Right lobe of liver (tissue), 6 donors: ENCODE results near the gene TNFRSF1A. TPM values are rescaled to one million over a fixed set of nuclear protein-coding genes. Genes with fewer than 3 reads are reported as not detected.
A peak's percentile ranks its signal among the peaks of the same experiment; 100 is the strongest.

Source experiments
- ATAC-seq, 4 donors: fragments of 200-7000 bp; cut with Tn5 transposase; one replicate each; pipeline ENCODE4 v1.9.1; 2020; ENCODE audit warnings: mild to moderate bottlenecking in 4 of 4, moderate library complexity in 4 of 4
- DNase-seq, 3 donors: peaks; one replicate each; pipeline ENCODE4 v3.0.0-alpha.2; 2020
- H3K27ac ChIP-seq, 3 donors: fragments of 200-600 bp; one replicate each; pipeline ENCODE4 v1.8.0; 2022
- H3K27me3 ChIP-seq, 2 donors: fragments of 200-600 bp; one replicate each; pipeline ENCODE4 v1.8.0; 2022
- H3K36me3 ChIP-seq, 4 donors: fragments of 200-600 bp; sonication (generic) in 1 of 4; one replicate each; pipeline versions ENCODE4 v1.5.1 to v1.8.0; 2017 to 2022; ENCODE audit warnings: control low read depth in 1 of 4
- H3K4me1 ChIP-seq, 4 donors: fragments of 200-600 bp; sonication (generic) in 1 of 4; one replicate each; pipeline versions ENCODE4 v1.5.1 to v1.8.0; 2017 to 2022; ENCODE audit warnings: control low read depth in 1 of 4
- H3K4me3 ChIP-seq, 3 donors: fragments of 200-600 bp; one replicate each; pipeline ENCODE4 v1.8.0; 2022
- H3K9me3 ChIP-seq, 4 donors: fragments of 200-600 bp; sonication (generic) in 1 of 4; one replicate each; pipeline versions ENCODE4 v1.5.1 to v1.8.0; 2017 to 2022; ENCODE audit warnings: control low read depth in 1 of 4
- CTCF ChIP-seq, 4 donors: fragments of 200-600 bp in 3 of 4; fragments of 450-650 bp in 1 of 4; IDR thresholded peaks; one replicate each; pipeline versions ENCODE4 v1.5.1 to v1.8.0; 2016 to 2022; ENCODE audit warnings: antibody characterized with exemption in 4 of 4, mild to moderate bottlenecking in 2 of 4
- POLR2A ChIP-seq: fragments of 450-650 bp; IDR thresholded peaks from one replicate; pipeline ENCODE4 v1.6.1; 2017; ENCODE audit warnings: antibody characterized with exemption, mild to moderate bottlenecking
- WGBS: methylation state at CpG from one replicate; pipeline ENCODE4 v1.1.6; 2018; ENCODE audit warnings: low coverage, low lambda C conversion rate; ENCODE audit not compliant: insufficient coverage; ENCODE audit errors: missing lambda C conversion rate; 5-methylcytosine and 5-hydroxymethylcytosine counted together
- intact Hi-C, 2 donors: fragments of 100-400 bp; cut with DNase I; formaldehyde crosslinking; loops; one replicate each; pipeline versions ENCODE4 v1.11.2 to v1.14.1; 2022
- total RNA-seq, 6 experiments: library from RNA; depleted of rRNA in 2 of 6; stranded (reverse); fragments of >200 nt in 2 of 6; fragmentation: NEBNext Ultra II Directional in 3 of 6; extraction: Animal tissue kit (Norgen Biotek cat#: 25700) in 3 of 6; gene quantifications; one replicate each; pipeline versions ENCODE4 v1.1.0 to v1.2.4, GENCODE V29; 2016 to 2023
- donor health status: DM: no; HTN: yes; CAD: no.
- donor health status: DM: no; HTN: no; CAD: no.
- donor health status: DM: no; HTN: no; CAD: no.
- donor health status: DM: no; HTN: yes; CAD: no.
- donor health status: DM: no; HTN: yes; CAD: no.

Gene TNFRSF1A
- total RNA-seq, 6 experiments from 2014 or later, result 70.6 to 199 (median 117) TPM

GRCh38 chr12:6285532-6286306, 56.2 kb downstream of the TNFRSF1A start:
- intact Hi-C loops, result no loop called here
- H3K9me3 ChIP-seq, result no peaks in the 10 kb centered on the region
- H3K4me3 ChIP-seq, result no peak overlapping the region
- ATAC-seq, result no peak
- no peaks in the 10 kb centered on the region for H3K4me1 ChIP-seq
- H3K27ac ChIP-seq, result no peak overlapping the region
- peak in 1 of 3 donors; percentile 11 for DNase-seq
- WGBS, result 29% methylated on average over 1 of the region's 1 CpG
- H3K27me3 ChIP-seq, result no peaks in the 10 kb centered on the region
- no peak for TF ChIP-seq POLR2A
- no peak for TF ChIP-seq CTCF (IDR thresholded peaks at IDR 0.05)
- no peaks in the 10 kb centered on the region for H3K36me3 ChIP-seq

- TF ChIP-seq CTCF (IDR thresholded peaks at IDR 0.05) (peak; percentile 85 to 97 (median 94)), POLR2A (no peak)
- H3K36me3 ChIP-seq, result no peaks in the 10 kb centered on the region
- no peaks in the 10 kb centered on the region for H3K27me3 ChIP-seq
- intact Hi-C loops, result no loop called here
- H3K27ac ChIP-seq, result no peak overlapping the region
- DNase-seq, result peak; percentile 45 to 66 (median 54)
- H3K9me3 ChIP-seq, result no peaks in the 10 kb centered on the region
- peaks cover 0 to 4% (median 2%) of the 10 kb centered on the region in 4 donors for H3K4me1 ChIP-seq
- WGBS, result 0% methylated on average over 8 of the region's 8 CpGs
- peak; percentile 82 to 94 (median 89) for ATAC-seq
- H3K4me3 ChIP-seq, result no peak overlapping the region
Observed at GRCh38 chr12:6285063-6285477, 56.8 kb downstream of the TNFRSF1A start.

- H3K27ac ChIP-seq, result no peak overlapping the region
- intact Hi-C loops, result loop anchor here (5.0 kb wide), 1 partner anchor 217 kb away; no protein-coding TSS in a partner anchor
- no peak for ATAC-seq
- H3K9me3 ChIP-seq, result no peaks in the 10 kb centered on the region
- H3K4me3 ChIP-seq, result no peak overlapping the region
- no peaks in the 10 kb centered on the region for H3K36me3 ChIP-seq
- 73% methylated on average over 7 of the region's 12 CpGs for WGBS
- H3K27me3 ChIP-seq, result no peaks in the 10 kb centered on the region
- DNase-seq, result peak in 1 of 3 donors; percentile 39
- peaks cover 0 to 12% (median 5%) of the 10 kb centered on the region in 4 donors for H3K4me1 ChIP-seq
- TF ChIP-seq CTCF (IDR thresholded peaks at IDR 0.05), result no peak
- TF ChIP-seq POLR2A, result no peak
Observed at GRCh38 chr12:6284273-6284672, 57.6 kb downstream of the TNFRSF1A start.

- H3K9me3 ChIP-seq, result no peaks in the 10 kb centered on the region
- H3K4me3 ChIP-seq, result no peak overlapping the region
- H3K27ac ChIP-seq, result no peak overlapping the region
- DNase-seq, result peak in 1 of 3 donors; percentile 5
- peaks cover 0 to 22% (median 8%) of the 10 kb centered on the region in 4 donors for H3K4me1 ChIP-seq
- no peaks in the 10 kb centered on the region for H3K27me3 ChIP-seq
- TF ChIP-seq CTCF (IDR thresholded peaks at IDR 0.05) (no peak), POLR2A (no peak)
- intact Hi-C loops, result loop anchor here (5.0 kb wide), 1 partner anchor 215 kb away; no protein-coding TSS in a partner anchor
- no peak for ATAC-seq
- 97% methylated on average over 3 of the region's 4 CpGs for WGBS
- no peaks in the 10 kb centered on the region for H3K36me3 ChIP-seq
Observed at GRCh38 chr12:6282453-6282840, 59.4 kb downstream of the TNFRSF1A start.
